AG10803 (cell line): Measurements from ENCODE around the gene ZNF654.

ENCODE experiments used
- DNase-seq: peaks from one replicate; pipeline ENCODE4 v3.0.0; 2010; ENCODE audit warnings: low read depth
- H3K4me3 ChIP-seq: 2 replicates; pipeline ENCODE4 v1.5.1; 2011; ENCODE audit warnings: mild to moderate bottlenecking, low read length, control low read depth
- TF ChIP-seq, protein P1 (sequence below): conservative IDR thresholded peaks from 2 replicates; pipeline ENCODE4 v1.5.1; 2011; ENCODE audit warnings: mild to moderate bottlenecking, low read length, control low read depth, inconsistent platforms

ZNF654 gene

DNA sequence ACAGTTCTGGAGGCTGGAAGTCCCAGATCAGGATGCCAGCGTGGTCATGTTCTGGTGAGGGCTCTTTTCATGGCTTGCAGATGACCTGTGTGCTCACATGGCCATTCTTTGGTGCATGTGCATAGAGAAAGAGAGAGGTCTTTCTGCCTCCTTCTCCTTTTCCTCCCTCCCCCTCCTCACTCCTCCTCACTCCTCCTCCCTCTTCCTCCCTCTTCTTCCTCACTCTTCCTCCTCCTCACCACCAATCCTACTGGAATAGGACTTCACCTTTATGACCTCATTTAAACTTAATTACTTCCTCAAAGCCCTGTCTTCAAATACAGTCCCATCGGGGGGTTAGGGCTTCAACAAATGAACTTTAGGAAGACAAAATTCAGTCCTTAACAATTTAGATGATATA lies 23.8 kb downstream of the ZNF654 start:
- H3K4me3 ChIP-seq, result no peak overlapping the region
- DNase-seq, result no peak
- TF ChIP-seq, protein P1, sequence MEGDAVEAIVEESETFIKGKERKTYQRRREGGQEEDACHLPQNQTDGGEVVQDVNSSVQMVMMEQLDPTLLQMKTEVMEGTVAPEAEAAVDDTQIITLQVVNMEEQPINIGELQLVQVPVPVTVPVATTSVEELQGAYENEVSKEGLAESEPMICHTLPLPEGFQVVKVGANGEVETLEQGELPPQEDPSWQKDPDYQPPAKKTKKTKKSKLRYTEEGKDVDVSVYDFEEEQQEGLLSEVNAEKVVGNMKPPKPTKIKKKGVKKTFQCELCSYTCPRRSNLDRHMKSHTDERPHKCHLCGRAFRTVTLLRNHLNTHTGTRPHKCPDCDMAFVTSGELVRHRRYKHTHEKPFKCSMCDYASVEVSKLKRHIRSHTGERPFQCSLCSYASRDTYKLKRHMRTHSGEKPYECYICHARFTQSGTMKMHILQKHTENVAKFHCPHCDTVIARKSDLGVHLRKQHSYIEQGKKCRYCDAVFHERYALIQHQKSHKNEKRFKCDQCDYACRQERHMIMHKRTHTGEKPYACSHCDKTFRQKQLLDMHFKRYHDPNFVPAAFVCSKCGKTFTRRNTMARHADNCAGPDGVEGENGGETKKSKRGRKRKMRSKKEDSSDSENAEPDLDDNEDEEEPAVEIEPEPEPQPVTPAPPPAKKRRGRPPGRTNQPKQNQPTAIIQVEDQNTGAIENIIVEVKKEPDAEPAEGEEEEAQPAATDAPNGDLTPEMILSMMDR, result no peak

DNA sequence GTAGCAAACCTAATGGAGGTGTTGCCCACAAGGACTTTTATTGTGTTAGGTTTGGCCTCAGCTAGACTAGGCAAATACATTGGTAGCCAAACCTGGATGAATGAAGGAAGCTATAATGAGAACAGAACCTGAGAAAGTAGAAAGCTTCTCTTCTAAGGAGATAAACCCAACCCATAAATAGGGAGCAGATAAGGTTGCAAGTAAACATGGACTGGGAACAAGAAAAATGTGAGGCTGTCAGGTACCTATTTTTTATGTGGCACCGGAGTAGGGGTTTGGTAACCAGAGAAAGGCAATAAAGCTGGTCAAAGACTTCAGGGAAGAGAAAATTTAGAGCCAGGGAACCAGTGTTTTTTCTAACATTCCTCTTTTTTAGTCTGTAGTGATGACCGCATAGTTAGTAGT lies 25.0 kb downstream of the ZNF654 start:
- no peak for DNase-seq
- H3K4me3 ChIP-seq, result no peak overlapping the region
- TF ChIP-seq, protein P1, result no peak

DNA sequence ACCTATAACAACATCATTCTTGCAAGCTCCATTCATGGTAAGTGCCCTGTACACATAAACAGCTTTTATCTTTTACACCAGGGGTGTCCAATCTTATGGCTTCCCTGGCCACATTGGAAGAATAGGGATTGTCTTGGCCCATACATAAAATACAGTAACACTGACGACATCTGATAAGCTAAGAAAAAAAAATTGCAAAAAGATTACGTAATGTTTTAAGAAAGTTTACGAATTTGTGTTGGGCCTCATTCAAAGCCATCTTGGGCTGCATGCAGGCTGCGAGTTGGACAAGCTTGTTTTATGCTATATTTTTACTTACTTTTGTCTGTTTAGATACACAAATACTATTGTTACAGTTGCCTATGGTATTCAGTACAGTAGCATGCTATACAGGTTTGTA lies 31.6 kb downstream of the ZNF654 start:
- TF ChIP-seq, protein P1, result no peak
- DNase-seq, result no peak

DNA sequence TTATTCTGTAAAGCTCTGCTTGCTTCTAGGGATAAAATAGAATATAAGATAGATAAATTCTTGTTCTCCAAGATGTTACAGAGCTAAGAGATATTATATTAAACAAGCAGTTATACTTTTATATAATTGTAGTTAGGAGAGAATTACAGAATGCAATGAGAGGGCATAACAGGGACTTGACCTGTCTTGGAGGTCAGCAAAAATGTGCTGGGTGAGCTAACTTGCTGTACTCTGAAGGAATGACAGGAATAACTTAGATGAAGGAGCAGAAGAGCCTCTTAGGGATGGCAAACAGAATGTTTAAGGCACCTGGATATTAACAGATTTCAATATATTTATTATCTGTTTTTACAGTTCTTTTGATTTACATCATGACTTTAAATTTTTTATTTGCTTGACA lies 33.2 kb downstream of the ZNF654 start:
- DNase-seq, result no peak
- TF ChIP-seq, protein P1, result no peak
- no peak overlapping the region for H3K4me3 ChIP-seq

More for the DNA sequence above, 31.6 kb downstream of the ZNF654 start:
- H3K4me3 ChIP-seq, result no peak overlapping the region

DNA sequence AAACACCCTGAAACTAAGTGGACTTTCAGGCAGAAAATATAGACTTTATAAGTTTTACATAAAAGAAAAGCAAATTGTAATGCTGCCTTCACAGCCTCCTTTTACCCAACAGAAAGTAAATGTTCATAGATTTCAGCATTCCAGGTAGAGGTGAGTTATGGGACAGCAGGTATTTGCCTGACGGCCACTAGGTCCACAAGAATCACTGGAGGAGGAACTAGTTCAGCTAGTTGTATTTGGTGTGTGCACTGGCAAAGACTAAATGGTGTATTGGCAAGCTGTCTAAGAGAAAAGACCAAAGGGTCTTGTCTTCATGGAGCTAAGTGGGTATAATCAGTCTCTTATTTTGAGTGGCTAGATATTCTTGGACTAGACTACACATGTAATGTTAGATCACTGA lies 34.2 kb downstream of the ZNF654 start:
- TF ChIP-seq, protein P1, result no peak
- H3K4me3 ChIP-seq, result no peak overlapping the region
- DNase-seq, result no peak

DNA sequence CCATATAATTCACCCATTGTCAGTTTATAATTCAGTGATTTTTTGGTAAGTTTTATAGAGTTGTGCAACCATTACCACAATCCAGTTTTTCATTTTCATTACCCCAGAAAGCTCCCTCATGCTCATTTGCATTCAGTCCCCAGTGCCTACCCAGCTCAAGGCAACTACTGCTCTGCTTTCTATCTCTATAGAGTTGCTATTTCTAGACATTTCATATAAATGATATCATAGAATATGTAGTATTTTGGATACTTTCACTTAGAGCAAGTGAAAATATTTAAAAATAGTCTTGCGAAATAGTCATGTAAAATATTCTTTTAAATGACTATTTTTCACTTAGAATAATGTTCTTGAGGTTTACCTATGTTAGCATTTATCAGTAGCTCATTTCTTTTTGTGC lies 42.1 kb downstream of the ZNF654 start:
- TF ChIP-seq, protein P1, result no peak

DNA sequence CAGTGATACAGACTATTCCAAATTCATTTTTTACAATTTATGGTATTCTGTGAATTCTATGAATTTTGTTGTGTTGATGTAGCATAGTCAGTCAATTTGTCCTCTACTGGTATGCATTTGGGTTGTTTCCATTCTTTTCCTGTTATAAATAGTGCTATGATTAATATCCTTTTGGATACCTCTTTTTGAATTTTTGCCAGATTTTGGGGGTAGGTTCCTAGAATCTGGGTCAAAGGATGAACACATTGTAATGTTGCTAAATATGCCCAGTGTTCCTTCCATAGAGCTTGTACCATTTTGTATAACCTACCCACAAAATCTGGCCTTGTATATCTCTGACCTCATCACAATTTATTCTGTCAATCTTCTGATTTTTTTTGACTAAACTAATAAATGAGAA lies 46.3 kb downstream of the ZNF654 start:
- no peak overlapping the region for H3K4me3 ChIP-seq
- DNase-seq, result peak; percentile 39
- TF ChIP-seq, protein P1, result no peak

More for the DNA sequence above, 42.1 kb downstream of the ZNF654 start:
- no peak for DNase-seq
- H3K4me3 ChIP-seq, result no peak overlapping the region
